ENCODE results near the gene ITPK1.

Gene ITPK1

DNA sequence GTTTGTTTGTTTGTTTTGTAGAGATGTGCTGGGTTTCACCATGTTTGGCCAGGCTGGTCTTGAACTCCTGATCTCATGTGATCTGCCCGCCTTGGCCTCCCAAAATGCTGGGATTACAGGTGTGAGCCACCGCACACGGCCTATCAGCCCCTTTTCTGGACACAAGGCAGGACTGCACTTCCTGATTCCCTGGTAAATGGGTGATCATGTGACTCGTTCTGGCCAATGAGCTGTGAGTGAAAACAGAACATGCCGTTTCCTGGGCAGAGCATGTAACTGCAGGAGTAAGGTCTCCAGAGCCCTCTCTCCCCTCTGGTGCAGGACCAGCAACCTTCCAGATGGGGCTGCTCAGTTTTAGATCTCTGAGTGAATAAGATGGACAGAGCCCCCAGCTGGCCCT is 92.7 kb downstream of the ITPK1 start:
- DNase-seq = no peak

DNA sequence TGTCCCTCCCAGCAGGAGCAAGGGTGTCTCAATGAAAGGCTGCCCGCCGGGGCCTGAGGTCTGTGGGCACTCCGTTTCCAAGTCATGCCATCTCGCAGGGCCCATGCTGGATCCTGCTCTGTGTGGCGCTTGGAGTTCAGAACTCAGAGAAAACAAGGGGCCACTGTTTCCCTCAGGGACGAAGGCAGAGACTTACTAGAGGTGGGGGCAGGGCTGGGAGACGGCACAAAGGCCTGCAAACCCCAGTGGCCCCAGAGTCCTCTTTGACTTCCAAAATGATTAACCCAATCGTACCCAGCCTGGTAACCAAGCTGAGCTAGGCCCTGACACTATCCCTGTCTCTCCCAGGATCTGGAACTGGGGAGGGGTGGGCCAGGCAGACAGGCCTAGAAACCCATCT is 95.8 kb downstream of the ITPK1 start:
- no peak for DNase-seq

DNA sequence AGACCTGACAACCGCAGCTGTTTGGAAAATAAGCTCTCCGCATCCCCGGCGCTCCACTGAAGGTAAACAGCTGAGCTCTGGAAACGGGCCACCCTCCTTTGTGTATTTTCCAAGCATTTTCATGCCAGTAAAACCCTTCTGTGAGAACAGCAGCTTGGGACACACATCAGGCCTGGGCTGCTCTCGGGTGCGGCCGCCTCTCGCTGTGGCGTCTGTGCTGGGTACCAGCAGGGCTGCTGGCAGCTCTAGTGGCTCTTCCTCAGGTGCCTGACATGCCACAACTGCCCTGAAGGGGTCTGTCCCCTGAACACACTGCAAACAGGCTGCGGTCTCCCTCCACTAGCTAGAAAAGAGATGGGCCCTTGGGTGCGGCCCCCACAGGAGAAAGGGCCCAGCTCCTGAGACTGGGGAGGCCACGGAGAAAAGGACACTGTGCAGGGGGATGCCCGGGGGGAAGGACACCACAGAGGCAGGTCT is 96.3 kb downstream of the ITPK1 start:
- no peak for DNase-seq

DNA sequence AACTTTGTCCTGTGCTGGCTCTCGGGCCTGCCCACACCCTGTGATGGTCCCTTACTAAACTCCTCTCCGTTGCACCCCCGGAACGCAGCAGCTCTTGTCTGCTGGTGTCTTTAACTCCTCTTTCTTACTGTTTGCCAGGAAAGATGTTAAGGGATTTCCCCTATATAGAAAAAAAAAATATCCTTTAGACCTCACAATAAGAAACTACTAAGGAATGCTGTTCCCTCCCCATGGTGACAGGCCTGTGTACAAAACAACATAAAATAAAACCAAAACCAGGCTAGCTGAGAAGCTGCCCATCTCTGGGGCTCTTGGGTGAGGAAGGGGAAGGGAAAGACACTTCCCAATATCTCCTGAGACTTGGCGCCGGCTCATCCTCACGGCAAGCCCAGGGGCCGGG is 97.4 kb downstream of the ITPK1 start:
- DNase-seq = no peak

DNA sequence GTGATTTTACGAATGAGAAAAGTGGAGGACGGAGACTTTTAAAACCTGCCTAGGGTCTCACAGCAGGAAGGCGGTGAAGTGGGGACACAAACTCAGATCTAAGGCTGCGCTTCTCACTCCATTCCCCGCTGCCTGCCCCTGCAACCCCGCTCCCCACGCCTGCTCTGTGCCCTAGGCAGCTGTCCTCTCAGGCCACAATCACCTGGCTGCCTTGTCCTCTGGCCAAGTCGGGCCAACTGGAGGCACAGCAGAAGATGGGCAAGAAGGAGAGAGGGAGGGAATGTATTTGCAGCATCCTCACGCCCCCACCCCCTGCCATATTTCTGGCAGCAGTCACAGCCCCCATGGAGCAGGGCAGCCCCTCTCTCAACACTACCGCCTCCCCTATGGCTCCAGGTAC is 97.8 kb downstream of the ITPK1 start:
- DNase-seq = no peak

DNA sequence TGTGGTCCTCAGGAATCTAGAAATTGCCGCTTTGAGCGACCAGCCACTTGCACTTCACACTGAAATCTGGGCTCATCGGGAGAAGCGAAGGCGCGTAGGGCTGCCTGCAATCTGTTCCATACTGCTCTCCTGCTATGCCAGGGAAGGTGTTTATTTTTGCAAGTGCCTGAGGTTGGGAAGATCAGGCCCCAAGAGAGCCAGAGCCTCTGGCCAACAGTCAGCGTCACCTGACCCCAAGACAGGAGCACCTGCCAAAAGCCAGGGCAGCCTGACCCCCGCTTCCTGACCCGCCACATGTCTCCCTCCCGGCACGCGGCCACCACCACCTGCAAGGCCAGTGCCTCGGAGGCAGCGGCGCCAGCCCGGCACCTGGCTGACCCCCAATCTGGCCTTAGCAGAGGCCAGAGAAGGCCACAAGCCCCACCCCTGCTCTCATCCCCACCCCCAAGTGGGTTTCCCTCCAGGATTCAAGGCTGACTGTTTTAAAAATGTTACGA is 98.4 kb downstream of the ITPK1 start:
- no peak for DNase-seq

DNA sequence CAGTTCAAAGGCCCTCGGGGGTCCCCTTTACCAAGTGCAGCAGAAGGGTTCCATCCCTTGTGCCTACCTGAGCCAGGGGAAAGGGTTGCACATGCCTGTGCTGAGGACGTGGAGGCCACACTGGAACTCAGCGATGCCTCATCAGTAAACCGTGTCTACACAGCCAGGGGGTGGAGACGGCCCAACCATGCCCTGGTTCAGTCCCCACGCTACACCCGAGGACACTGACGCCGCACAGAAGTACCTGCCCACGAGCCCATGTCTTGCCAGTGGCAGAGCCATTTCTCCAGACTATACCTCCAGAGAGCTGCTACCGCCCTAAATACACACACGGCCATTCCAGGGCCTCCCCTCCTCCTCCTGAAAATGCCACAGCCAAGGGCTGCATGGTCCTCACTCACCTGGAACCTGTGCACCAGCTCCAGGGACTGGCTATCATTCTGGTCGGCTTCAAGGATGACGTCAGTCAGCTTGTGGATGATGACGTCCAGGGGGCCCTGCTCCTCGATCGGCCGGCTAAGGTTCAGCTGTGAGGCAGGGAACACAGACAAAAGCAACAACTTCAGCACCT is 99.4 kb downstream of the ITPK1 start:
- DNase-seq = no peak

DNA sequence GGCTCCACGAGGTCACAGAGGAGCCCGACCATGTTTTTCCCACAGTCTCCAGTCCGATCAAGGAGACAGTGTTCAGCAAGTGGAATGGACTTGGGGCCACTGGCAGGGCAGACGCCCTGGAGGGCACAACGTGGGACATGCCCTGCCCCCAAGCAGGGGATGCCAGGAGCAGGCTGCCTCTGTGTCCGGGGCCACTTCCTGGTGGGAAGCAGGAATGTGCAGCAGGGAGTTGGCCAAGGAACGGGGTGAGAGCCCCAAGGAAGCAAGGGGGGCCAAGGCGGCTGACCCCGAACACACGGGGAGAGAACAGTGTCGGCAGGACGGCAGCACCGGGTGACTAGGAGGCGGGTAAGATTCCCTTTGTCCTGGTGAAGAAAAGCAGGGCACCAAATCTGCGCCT is 100.2 kb downstream of the ITPK1 start:
- no peak for DNase-seq

DNA sequence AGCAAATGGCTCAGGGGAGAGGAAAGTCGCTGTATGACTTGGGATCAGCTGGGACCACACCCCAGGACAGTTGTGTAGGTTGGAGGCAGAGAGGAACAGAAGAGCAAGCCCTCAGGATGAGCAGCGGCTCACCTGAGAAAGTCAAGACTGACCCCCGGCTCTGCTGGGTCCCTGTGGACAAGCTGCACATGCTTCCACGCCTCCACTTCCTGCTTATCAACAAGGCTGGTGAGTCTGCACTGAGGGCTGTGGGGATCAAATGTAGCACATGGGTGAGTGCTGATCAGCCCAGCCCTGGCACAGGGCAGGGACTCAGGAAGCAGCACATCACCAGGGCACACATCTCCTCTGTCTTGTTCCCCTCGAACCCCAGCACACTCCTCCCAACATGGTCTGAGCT is 100.7 kb downstream of the ITPK1 start:
- DNase-seq = no peak

DNA sequence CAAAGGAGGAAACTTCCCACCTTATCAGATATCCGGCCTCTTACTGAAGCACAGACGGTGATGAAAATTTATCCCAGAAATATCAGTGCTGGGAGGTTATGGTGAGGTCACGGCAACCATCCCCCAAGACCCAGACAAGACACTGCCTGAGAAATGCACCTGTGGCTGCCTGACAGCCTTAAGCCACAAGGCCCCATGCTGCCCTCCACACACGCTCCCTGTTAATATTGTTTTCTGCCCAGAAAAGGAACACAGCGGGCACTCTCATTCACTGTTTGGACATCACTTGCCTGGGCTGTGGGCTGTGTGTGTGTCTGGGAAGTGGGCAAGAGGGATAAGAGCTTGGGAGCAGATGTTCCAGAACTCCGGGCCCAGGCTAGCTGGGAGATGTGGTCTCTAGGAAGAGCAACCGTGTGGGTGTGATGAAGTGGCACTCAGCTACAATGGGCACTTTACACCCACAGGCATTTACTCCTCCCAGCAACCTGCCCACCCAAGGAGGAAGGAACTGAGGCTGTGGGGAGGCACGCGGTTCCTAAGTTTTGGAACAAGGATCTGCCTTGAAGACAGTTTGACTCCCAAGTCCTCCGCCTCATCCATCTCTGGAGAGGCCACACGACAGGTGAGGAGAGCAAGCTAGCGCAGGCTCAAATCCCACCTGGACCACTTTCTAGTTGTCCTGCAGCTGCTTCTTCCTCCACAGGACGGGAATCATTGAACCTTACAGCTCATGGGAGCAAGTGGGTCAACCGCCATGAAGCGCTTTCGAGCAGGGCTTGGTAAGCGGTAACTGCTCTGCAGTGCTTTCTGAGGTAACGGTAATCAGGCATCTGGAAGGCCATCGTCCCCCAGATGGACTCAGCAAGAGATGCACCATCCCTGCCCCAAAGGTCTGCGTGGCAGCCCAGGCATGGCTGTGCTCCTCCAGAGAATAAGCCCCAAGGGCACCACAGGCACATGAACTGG is 101.4 kb downstream of the ITPK1 start:
- no peak for DNase-seq

DNA sequence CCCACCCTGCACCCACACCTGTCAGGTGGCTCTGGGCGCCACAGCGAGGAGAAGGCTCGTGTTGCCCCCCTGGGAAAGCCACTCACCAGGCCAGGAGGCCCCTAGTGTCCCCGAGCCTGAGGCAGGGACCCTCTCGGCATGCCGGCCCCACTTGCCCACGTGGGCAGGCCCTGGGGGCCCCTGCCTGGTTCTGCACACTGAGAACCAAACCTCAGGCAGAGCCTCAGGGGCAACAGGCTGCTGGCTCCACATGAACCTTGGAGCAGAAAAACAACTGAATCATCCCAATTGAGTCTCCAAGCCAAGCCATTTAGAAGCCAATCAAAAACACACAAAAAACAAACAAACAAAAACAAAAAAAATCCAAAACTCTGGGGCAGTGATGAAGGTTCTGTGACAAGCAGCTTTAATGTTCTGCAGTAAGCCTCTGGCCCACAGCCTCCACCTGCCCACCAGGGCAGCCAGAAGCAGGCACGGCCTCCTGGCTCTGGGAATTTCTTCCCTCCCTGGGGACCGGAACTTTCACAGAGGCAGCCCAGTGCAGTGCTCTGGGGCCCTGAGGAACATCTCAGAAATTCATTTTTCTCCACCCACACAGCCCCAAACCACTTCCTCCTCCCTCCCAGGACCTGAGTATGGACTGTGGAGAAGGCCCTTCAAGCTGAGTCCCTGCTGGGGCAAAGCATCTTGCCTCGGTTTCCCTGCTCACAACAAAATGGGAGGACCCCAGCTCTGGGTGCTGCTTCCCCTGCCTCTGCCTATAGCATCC is 102.6 kb downstream of the ITPK1 start:
- DNase-seq = no peak

DNA sequence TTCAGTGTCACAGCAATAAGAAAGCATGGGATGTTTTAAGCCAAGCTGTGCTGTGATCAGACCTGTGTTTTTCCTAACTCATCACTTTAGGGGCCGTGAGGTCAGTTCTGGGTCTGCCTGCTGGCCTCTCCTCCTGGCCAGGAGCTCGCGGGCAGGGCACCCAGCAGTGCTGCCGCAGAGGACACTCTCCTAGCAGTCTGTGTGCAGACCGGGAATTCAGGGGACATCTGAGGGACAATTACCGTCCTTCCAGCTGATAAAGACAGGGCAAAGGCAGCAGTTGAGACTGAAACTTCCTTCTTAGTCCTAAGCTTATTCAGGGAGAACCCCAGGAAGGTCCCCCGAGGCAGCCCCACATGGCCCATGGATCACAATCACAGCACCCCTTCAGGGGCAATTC is 103.2 kb downstream of the ITPK1 start:
- DNase-seq = no peak

DNA sequence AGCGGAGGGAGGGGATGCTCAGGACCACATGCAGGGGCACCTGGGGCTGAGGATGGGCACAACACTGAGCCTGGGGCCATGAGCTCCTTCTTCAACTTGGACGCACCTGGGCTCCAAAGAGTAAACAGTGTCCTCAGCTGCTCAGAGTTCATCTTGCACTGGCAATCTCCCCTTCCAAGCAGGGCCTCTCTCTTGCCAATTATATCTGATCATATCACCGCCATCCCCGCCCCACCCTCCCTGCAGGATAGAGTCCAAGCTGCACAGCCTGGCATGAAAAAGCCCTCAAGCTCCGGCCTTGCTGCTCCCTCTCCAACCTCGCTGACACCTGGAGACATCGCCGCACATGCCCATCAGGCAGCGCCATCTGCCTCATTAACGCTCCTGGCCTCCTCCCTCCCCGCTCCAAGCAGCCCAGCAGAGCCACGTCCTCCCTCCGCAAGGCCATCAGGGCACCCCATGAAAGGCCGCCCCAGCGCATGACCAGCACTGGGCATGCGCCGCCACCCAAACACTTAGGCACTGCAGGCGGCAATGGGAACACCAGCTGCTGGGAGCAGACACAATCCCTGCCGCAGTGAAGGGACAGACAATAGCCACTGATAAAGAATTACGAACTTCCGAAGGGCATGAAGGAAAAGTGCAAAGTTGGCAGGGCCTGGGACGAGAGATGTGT is 103.9 kb downstream of the ITPK1 start:
- no peak for DNase-seq

DNA sequence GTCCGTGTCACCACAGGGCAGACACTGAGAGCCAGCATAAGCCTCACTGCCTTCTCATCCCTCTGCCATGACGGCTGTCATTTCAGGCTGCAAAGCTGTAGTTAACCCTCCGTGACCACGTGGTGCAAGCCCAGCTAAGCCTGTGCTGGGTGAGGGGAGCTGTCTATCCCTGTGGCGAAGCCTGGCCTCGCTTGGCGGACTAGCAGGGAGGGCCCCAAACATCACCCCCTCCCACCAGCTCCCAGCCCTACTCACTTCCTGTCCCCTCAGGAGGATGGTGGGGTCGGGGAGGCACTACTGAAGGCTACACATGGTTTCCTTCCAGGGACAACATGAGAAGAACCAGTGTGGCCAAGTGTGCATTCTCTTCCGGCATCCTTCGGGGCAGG is 104.6 kb downstream of the ITPK1 start:
- no peak for DNase-seq

DNA sequence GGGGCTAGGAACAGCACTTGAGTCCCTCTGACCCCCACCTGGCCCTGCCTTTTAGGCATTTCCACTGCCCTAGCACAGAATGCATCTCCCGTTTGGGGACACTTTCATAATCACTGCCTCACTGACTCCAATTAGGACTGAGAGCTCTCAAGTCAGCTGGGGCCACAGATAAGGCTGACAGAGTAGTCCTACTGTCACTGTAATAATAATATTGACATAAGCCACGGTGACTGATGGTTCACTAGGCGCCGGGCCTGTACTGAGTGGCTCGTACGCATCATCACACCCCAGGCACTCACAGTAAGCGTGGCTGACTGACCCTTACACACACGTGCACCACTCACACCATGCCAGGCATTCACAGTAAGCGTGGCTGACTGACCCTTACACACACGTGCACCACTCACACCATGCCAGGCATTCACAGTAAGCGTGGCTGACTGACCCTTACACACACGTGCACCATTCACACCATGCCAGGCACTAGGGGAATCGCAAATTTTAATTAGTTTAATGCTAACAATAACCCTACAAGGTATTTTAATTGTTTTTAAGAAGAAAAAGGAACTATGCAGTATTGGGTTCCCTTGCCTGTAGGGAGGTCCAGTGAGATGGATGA is 105.1 kb downstream of the ITPK1 start:
- no peak for DNase-seq

DNA sequence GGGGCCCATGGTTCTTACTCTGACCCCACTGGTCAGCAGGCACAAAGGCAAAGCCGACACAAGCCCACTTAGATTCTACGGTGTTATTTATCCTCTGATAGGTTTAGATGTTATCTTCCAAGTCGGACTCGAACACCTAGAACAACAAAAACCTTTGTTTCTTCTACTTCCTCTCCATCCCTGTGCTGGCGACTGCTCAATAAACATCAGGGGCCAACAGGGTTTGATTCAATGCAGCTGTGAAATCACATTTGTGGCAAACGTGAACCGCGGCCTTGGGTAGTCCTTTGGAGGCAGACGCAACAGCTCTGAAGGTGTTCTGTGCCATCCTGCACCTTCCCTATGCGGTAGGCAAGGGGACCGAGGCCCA is 105.6 kb downstream of the ITPK1 start:
- no peak for DNase-seq

DNA sequence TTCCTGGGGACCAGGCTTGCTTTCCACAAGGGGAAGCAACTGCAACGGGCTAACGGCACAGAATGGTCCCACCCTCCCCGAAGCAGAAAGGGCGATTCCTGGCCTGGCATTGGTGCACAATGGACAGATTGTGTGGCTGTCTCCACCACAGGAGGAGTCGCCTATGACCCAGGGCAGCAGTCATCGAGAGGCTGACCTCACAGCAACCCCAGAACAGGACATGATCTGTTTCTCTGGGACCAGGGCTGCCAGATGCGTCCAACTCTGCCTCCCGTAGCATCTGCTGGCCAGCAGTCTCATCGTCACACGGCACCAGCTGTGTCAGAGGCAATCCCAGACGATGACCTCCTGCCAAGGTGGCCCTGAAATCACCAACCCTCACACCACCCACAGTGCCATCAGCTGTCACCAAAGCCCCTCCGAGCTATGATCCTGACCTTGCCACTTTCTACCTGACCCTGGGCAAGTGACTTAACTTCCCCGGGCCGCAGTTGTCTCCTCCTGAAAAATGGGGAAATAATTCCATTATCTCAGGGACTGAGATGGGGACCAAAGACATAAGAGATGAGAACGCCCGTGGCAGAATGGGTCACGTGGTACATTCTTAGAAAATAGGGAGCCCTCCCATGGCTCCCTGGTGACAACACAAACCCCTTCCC is 106.1 kb downstream of the ITPK1 start:
- DNase-seq = no peak

DNA sequence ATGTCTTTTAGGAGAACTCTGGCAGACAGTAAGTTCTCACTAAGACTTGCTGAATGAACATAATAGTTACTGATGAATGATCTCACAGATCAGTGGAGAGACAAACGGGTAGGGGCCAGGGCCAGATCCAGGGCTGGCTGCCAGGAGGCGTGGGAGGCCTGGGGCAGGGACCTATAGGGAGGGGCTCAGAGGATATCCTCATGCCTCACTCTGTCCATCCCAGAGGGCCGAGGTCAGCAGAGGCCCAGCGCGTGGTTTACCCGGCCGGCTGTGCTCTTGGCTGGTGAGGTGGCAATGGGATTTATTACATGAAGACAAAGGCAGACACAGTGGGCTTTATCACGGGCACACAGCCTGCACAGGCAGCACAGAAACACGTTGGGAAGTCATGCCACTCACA is 107.3 kb downstream of the ITPK1 start:
- DNase-seq = no peak

DNA sequence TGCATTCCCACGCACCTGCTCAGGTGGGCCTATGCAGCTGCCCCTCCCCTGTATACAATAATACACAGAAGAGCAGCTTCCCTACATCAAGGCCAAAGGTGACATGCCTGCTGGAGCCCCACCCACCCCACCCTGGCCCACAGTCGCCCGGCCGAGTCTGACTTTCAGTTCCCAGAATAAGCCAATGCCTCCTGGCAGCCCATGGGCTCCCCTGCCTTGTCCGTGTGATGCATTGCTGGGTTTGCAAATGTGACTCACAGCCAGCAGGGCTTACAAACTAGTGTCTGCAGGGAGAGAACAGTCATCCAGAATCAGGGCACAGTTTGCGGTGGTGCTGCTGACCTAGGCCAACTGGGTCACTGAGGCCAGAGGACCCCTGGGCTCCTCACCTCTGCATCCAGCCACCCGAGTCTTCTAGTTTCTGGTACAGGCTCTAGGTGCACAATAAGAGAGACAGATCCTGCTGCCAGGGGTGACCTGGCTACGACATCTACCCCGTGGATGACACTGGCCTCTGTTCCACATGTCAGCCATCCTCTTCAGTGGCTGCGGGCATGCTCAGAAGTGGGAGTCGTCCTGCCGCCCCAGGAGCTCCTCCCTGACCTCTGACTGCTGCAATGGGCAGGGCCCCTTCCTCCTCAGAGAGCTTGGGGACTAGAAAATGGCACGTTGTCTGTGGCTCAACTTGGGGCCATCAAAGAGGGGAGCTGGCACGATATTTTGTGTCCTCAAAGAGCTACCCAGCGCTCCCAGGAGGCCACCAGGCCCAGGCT is 108.3 kb downstream of the ITPK1 start:
- DNase-seq = no peak

DNA sequence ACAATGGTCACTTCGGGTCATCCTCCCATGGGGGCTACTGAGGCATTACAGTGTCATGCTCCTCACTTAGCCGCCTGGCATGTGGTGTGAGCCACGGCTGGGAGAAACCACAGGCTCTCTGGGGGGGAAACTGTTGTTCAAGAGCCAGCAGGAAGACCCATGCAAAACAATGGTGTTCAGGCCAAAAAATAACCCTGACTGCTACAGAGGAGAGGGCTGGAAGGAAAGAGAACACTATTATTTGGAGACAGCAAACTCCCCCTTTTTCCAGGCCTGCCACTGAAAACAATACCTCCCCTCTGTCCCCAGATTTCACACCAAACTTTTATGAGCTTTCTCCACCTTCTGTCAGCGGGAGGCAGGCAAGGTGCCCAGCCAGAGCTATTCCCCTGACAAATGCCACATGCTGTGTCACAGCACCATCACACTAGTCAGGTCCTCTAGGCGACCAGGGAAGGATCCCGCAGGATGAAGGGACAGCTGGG is 109.1 kb downstream of the ITPK1 start:
- no peak for DNase-seq

DNA sequence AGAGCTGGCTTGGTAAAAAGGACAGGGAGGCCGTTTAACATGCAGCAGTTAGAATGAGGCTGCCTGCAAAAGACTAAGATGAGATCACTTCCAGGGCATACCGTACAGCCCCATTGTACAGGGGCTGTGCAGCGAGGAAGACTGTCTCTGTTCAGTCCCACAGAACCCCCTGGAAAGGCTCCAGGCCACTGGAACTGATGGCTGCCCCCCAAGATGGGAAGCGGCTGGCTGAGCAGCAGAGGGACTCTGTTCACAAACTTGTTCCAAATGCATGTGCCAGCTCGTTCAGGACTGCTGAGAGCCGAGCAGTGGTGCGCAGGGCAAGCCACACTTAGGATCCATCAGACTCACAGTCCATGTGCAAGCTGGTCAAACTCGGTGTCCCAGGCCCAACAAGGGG is 109.9 kb downstream of the ITPK1 start:
- DNase-seq = no peak

Data from stimulated activated CD4-positive, alpha-beta T cell treated with anti-CD3 and anti-CD28 coated beads, Interleukin-4, amount 100 ng/mL, for 4 hours (primary cell).